HepG2 (cell line): ENCODE results near the gene CDCA4.

ENCODE experiments used
- CTCF ChIP-seq: sonication (generic); formaldehyde crosslinking; IDR thresholded peaks from 2 replicates; pipeline ENCODE4 v1.5.0; 2020; ENCODE audit warnings: mild to moderate bottlenecking, missing genetic modification reagents, moderate library complexity
- MLLT10 ChIP-seq: sonication (generic); formaldehyde crosslinking; IDR thresholded peaks from 2 replicates; pipeline ENCODE4 v1.4.0; 2020; ENCODE audit warnings: missing genetic modification reagents

- TF ChIP-seq CTCF (CRISPR knock-in tag) (no peak), MLLT10 (no peak)
Observed at GRCh38 chr14:104974665-104975390, 46.1 kb downstream of the CDCA4 start.
